T-helper 17 cell (primary cell): ENCODE data around the gene INPP4B. TPM values are rescaled to one million over a fixed set of nuclear protein-coding genes. Genes with fewer than 3 reads are reported as not detected.
A peak's percentile ranks its signal among the peaks of the same experiment; 100 is the strongest.

Source experiments
- ATAC-seq: fragments of 150-1000 bp; cut with Tn5 transposase; 2 replicates; pipeline ENCODE4 v1.10.0; 2021; ENCODE audit warnings: mild to moderate bottlenecking, moderate library complexity
- DNase-seq, 3 donors: peaks; one replicate each; pipeline versions ENCODE4 v3.0.0 to v3.0.0-alpha.2; 2020 to 2021
- H3K9me3 ChIP-seq: one replicate; pipeline ENCODE4 v1.7.0; 2013; ENCODE audit warnings: low read length, mild to moderate bottlenecking; ENCODE audit not compliant: control insufficient read depth, poor library complexity, severe bottlenecking
- H3K27ac Mint-ChIP-seq: one replicate; pipeline ENCODE4 v1.8.0; 2022; ENCODE audit warnings: mild to moderate bottlenecking, moderate library complexity, mixed read lengths
- H3K27me3 Mint-ChIP-seq: one replicate; pipeline ENCODE4 v1.8.0; 2022; ENCODE audit warnings: mixed read lengths
- H3K36me3 Mint-ChIP-seq: one replicate; pipeline ENCODE4 v1.8.0; 2022; ENCODE audit warnings: low read depth, mixed read lengths
- H3K4me1 Mint-ChIP-seq: one replicate; pipeline ENCODE4 v1.8.0; 2022; ENCODE audit warnings: mild to moderate bottlenecking, mixed read lengths
- H3K4me3 Mint-ChIP-seq: one replicate; pipeline ENCODE4 v1.8.0; 2022; ENCODE audit warnings: mild to moderate bottlenecking, moderate library complexity, mixed read lengths
- total RNA-seq, 4 donors: library from RNA in 2 of 4; stranded (reverse) in 2 of 4; gene quantifications; one replicate each; pipeline ENCODE4 v1.2.3 and lab custom pipeline; 2022 to 2026

INPP4B gene
- total RNA-seq, 2 donors from 2014 or later = 91.8 to 102 TPM

DNA sequence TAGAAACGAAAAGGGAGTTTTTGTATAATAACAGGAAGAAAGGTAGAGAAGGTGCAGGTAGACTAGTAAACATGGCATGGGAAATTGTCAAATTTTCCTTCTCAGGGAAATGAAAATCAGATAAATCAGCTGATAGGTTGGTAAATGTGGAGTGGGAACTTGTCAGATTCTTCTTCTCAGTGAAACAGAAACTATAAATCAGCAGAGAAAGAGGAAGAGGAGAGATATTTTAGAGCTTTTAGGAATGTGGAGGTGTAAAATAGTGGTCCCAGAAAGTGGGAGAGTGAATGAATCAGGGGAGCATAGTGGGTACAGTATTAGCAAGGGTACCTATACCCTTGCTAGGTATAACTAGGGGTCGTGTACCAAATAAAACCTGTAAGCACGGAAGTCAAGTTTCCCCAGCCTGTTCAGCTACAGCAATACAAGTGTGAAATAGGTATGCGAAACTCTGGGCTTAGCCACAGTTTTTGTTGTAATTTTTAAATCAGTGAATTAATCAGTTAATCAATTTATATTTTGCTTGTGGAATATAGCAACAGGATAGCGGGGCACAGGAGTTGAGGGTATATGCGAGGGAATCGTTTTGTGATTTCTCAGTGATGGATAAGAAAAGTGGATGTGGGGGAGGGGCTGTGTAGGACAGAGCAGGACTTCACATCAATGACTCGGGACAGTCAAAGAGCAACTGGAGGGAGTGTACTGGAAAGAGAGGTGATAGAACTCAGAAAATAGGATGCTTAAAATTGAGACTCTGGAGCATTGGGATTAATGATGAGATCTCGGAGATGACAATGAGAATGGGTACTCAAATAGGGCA, 561.5 kb downstream of the INPP4B start:
- DNase-seq = no peak
- no peaks in the 10 kb centered on the region for H3K9me3 ChIP-seq
- Mint-ChIP-seq H3K4me3 (no peak overlapping the region), H3K4me1 (peaks cover 7% of the 10 kb centered on the region), H3K27me3 (no peaks in the 10 kb centered on the region), H3K27ac (no peak overlapping the region), H3K36me3 (no peaks in the 10 kb centered on the region)
- ATAC-seq = peak; percentile 30

DNA sequence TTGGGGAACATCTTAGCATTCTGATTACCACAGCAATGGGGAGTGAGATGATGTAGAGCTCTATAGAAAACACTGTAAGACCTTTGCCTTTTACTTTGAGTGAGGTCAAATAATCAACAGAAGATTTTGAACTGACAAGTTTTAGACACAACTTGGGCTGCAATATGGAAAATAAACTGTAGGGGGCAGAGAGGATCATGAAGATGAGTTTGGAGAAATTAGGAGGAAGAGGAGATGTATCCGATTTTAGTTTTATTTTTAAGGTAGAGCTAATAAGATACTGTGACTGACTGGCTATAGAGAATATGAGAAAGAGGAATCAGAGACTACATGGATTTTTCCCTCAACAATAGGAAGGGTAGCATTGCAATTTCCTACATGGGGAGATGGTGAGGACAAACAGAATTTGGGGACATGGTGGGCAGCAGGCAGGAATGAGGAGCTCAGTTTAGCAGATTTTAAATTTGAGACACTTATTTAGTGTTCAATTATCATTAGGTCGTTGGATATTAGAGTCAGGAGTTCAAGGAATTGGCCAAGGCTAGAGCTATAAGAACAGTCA, 563.1 kb downstream of the INPP4B start:
- Mint-ChIP-seq H3K27ac (no peak overlapping the region), H3K36me3 (no peaks in the 10 kb centered on the region), H3K27me3 (no peaks in the 10 kb centered on the region), H3K4me3 (no peak overlapping the region), H3K4me1 (peaks cover 11% of the 10 kb centered on the region)
- H3K9me3 ChIP-seq = no peaks in the 10 kb centered on the region
- ATAC-seq (peak; percentile 69), DNase-seq (peak in 1 of 3 donors; percentile 21)

DNA sequence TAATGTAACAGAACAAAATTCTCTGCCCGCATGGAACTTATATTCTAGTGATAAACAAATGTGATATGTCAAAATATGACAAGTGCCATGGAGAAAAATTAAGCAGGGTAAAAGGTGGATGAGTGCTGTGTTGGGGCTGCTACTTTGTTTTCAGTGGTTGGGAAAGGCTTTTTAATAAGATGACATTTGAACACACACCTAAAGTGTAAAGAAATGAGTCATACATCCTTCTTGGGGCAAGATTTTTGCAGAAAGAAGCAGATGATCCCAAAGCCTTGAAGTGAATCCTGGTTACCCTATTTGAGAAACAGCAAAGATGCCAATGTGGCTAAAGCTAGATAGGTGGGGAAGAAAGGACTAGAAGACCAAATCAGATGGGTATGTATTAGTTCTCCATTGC, 564.1 kb downstream of the INPP4B start:
- Mint-ChIP-seq H3K27me3 (no peaks in the 10 kb centered on the region), H3K4me1 (peaks cover 16% of the 10 kb centered on the region), H3K36me3 (peaks cover 3% of the 10 kb centered on the region), H3K4me3 (peak overlapping the region; percentile 5), H3K27ac (no peak overlapping the region)
- H3K9me3 ChIP-seq = no peaks in the 10 kb centered on the region
- DNase-seq (no peak), ATAC-seq (no peak)

DNA sequence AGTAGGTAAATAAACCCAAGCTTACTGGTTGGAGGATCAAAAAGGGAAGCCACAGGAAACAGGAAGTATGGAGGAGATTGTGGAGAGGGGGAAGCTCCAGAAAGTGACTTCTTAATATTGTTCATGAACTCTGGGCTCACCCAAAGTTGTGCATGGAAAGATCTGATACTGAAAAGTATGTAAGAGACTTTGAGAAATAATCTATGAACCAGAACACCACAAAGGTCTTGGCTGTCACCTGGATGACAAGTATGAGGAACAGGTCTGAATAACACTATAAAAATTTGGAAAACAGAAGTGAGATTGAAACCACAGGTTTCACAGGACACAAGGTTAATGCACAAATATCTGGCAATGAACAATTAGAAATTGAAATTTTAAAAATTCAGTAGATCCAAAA, 567.4 kb downstream of the INPP4B start:
- no peak overlapping the region for H3K27ac Mint-ChIP-seq
- H3K36me3 Mint-ChIP-seq = peaks cover 3% of the 10 kb centered on the region
- DNase-seq (no peak), ATAC-seq (no peak)
- H3K4me3 Mint-ChIP-seq = no peak overlapping the region
- H3K27me3 Mint-ChIP-seq = no peaks in the 10 kb centered on the region
- H3K4me1 Mint-ChIP-seq = peaks cover 31% of the 10 kb centered on the region
- H3K9me3 ChIP-seq = no peaks in the 10 kb centered on the region

DNA sequence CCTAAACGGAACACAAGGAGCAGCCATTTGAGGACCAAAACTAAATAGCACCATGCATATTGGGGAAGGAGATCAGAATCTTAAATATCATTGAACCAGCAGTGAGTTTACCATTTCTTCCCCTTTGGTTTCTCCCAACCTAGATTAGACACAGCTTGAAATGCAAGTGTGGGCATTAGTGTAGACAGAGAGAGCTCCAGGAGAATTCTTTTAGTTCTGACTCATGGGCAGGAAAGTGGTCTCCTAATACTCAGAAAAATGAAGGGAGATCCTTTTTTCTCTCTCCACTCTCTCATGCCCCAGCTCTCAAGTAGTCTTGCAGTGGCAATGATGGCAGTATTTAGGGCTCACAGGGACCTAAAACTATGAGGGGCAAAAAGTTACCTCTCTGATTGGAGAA, 567.9 kb downstream of the INPP4B start:
- H3K27ac Mint-ChIP-seq = no peak overlapping the region
- ATAC-seq (no peak), DNase-seq (no peak)
- H3K27me3 Mint-ChIP-seq = no peaks in the 10 kb centered on the region
- peaks cover 31% of the 10 kb centered on the region for H3K4me1 Mint-ChIP-seq
- no peak overlapping the region for H3K4me3 Mint-ChIP-seq
- peaks cover 3% of the 10 kb centered on the region for H3K36me3 Mint-ChIP-seq
- H3K9me3 ChIP-seq = no peaks in the 10 kb centered on the region

DNA sequence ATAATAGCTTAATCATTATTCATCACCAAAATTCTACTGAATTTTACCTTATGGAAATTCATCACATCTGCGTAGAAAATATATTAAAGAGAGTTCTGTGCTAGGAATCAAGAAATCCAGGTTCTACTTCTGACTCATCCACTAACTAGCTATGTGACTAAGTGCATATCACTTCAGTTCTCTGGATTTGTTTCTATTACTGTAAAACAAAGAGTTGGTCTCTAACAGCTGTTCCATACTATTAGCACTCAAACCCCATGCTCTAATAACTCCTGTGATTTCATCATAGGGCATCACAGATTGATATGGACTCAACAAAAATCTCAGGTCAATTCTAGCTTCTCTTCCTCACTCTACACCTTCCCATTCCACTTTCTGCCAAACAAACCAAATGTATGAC, 572.0 kb downstream of the INPP4B start:
- H3K36me3 Mint-ChIP-seq = peaks cover 7% of the 10 kb centered on the region
- no peak for ATAC-seq
- H3K9me3 ChIP-seq = no peaks in the 10 kb centered on the region
- no peak overlapping the region for H3K4me3 Mint-ChIP-seq
- DNase-seq = no peak
- H3K27ac Mint-ChIP-seq = peak overlapping the region; percentile 62
- H3K4me1 Mint-ChIP-seq = peaks cover 41% of the 10 kb centered on the region
- H3K27me3 Mint-ChIP-seq = no peaks in the 10 kb centered on the region

DNA sequence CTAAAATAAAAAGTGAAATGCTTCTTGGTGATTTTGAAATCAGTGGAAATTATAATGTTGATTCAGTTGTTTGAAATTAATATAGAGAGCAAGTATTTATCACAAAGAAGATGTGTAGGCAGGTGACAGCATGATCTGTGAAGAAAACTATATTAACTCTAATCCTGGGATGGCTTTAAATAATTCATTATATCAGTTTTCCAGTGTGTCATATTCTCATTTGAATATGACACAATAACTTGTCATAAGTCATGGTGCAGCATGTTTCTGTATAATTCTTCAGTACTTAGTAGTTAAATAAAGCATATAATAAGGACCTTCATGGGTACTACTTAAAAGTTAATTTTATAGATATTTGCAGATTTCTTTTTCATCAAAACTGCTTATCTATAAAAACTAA, 573.6 kb downstream of the INPP4B start:
- peaks cover 7% of the 10 kb centered on the region for H3K36me3 Mint-ChIP-seq
- no peak overlapping the region for H3K4me3 Mint-ChIP-seq
- H3K4me1 Mint-ChIP-seq = peaks cover 49% of the 10 kb centered on the region
- no peak for DNase-seq
- no peak for ATAC-seq
- no peaks in the 10 kb centered on the region for H3K27me3 Mint-ChIP-seq
- H3K9me3 ChIP-seq = no peaks in the 10 kb centered on the region
- H3K27ac Mint-ChIP-seq = no peak overlapping the region

DNA sequence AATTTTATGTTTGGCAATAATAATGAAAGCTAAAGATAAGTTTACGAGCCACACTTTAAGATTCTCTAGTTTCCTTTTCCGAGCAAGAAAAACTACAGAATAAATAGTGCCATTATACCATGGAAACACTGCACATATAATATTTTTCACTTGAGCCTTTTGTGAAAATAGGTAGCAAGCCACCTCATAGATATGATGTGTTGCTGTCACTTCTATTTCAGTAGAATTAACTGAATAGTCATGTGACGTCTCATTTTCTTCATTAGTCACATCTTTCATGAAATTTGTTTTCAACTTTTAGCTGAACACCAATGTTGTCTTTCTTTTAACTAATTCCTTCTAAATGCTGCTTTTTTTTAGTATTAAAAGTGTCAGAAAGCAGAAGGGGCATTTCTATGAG, 574.3 kb downstream of the INPP4B start:
- no peak overlapping the region for H3K27ac Mint-ChIP-seq
- H3K4me3 Mint-ChIP-seq = no peak overlapping the region
- H3K27me3 Mint-ChIP-seq = no peaks in the 10 kb centered on the region
- H3K4me1 Mint-ChIP-seq = peaks cover 49% of the 10 kb centered on the region
- no peaks in the 10 kb centered on the region for H3K9me3 ChIP-seq
- DNase-seq = no peak
- ATAC-seq = no peak
- H3K36me3 Mint-ChIP-seq = peaks cover 7% of the 10 kb centered on the region

DNA sequence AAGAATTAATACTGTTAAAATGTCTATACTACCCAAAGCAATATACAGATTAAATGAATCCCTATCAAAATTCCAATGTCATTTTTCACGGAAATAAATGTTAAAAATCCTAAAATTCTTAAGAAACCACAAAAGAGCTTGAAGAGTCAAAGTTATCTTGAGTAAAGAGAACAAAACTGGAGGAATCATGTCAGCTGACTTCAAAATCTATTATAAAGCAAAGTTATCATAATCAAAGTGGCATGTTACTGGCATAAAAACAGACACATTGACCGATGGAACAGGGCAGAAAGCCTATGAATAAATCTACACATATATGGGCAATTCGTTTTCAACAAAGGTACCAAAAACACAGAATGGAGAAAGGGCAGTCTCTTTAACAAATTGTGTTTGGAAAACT, 579.0 kb downstream of the INPP4B start:
- H3K27ac Mint-ChIP-seq = peak overlapping the region; percentile 88
- H3K36me3 Mint-ChIP-seq = peaks cover 17% of the 10 kb centered on the region

DNA sequence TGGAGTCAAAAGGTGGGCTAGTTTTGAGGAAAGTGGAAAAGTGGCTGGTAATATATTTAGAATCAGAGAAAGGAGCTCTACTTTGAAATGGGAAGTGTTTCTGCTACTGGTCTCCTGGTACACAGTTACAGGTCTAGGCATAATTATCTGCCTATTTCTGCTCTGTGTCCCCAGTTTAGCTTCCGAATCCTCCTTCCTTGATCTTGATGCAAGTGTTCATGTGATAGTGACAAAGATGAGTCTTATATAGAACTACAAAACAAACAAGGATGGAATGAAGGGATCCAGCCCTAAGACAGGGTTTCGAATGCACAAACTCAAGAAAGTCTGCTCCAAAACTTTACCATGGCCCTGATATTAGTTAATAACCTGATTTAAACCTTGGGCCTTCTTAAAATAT, 580.2 kb downstream of the INPP4B start:
- peak overlapping the region; percentile 88 for H3K27ac Mint-ChIP-seq
- peaks cover 69% of the 10 kb centered on the region for H3K4me1 Mint-ChIP-seq
- H3K36me3 Mint-ChIP-seq = peaks cover 17% of the 10 kb centered on the region
- H3K9me3 ChIP-seq = no peaks in the 10 kb centered on the region
- no peak for DNase-seq
- ATAC-seq = no peak
- H3K27me3 Mint-ChIP-seq = no peaks in the 10 kb centered on the region
- H3K4me3 Mint-ChIP-seq = peak overlapping the region; percentile 31

More for the DNA sequence above, 579.0 kb downstream of the INPP4B start:
- Mint-ChIP-seq H3K4me1 (peaks cover 65% of the 10 kb centered on the region), H3K4me3 (no peak overlapping the region), H3K27me3 (no peaks in the 10 kb centered on the region)
- no peaks in the 10 kb centered on the region for H3K9me3 ChIP-seq
- ATAC-seq (no peak), DNase-seq (no peak)

DNA sequence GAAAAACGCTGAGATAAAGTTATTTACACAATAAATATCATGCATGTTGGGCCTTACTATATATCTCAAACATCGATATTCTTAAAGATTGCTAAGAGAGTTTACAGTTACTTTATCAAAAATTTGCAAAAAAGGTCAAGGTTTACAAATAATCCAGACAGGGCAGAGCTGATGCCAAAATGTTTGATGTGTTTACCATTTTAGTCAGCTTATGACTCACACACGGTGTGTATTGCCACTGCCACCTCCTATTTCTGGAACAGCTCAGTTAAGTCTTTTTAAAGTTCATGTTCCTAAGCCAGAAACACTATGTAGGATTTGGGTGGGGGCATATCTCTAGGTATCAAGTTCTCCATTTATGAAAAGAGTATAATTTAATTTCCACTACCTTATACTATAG, 580.6 kb downstream of the INPP4B start:
- peak overlapping the region; percentile 31 for H3K4me3 Mint-ChIP-seq
- H3K4me1 Mint-ChIP-seq = peaks cover 68% of the 10 kb centered on the region
- no peak for DNase-seq
- H3K27ac Mint-ChIP-seq = peak overlapping the region; percentile 88
- ATAC-seq = peak; percentile 55
- H3K27me3 Mint-ChIP-seq = no peaks in the 10 kb centered on the region
- H3K36me3 Mint-ChIP-seq = peaks cover 16% of the 10 kb centered on the region
- no peaks in the 10 kb centered on the region for H3K9me3 ChIP-seq

DNA sequence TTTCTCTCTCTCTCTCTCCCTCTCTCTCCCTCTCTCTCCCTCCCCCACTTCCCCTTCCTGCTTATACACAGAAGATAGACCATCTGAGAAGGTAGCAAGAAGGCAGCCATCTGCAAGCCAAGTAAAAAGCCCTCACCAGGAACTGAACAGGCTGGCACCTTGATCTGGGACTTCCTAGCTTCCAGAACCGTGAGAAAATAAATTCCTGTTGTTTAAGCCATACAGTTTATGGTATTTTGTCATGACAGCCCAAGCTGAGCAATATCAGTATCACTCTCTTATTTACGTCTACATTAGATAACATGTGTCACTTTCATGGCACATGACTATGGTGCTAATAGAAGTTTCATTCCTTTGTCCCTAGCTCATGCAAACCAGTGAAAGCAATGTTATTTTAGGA, 581.1 kb downstream of the INPP4B start:
- no peak for DNase-seq
- Mint-ChIP-seq H3K36me3 (peaks cover 13% of the 10 kb centered on the region), H3K27me3 (no peaks in the 10 kb centered on the region), H3K4me3 (no peak overlapping the region), H3K27ac (peak overlapping the region; percentile 88), H3K4me1 (peaks cover 64% of the 10 kb centered on the region)
- no peaks in the 10 kb centered on the region for H3K9me3 ChIP-seq
- ATAC-seq = peak; percentile 35

DNA sequence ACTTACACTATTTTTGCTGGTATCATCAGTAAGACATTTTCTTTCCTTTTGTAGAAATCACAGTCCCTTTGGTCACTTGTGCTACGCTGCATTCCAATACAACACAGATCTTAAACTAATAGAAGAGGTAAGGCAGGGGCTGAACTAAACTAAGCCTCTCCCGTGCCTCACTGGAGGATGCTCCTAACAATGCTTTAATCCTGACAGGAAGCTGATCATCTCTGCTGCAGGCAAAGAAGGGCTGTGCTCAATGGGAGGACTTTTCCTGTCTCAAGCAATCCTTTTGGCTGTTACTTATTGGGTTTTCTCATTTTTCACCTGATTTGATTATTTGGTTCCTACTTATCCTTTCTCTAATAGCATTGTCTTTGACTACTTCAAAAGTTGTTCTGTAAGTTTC, 583.1 kb downstream of the INPP4B start:
- no peak overlapping the region for H3K4me3 Mint-ChIP-seq
- no peak for ATAC-seq
- H3K27me3 Mint-ChIP-seq = no peaks in the 10 kb centered on the region
- peaks cover 12% of the 10 kb centered on the region for H3K36me3 Mint-ChIP-seq
- no peaks in the 10 kb centered on the region for H3K9me3 ChIP-seq
- peaks cover 50% of the 10 kb centered on the region for H3K4me1 Mint-ChIP-seq
- DNase-seq = no peak
- H3K27ac Mint-ChIP-seq = peak overlapping the region; percentile 88

DNA sequence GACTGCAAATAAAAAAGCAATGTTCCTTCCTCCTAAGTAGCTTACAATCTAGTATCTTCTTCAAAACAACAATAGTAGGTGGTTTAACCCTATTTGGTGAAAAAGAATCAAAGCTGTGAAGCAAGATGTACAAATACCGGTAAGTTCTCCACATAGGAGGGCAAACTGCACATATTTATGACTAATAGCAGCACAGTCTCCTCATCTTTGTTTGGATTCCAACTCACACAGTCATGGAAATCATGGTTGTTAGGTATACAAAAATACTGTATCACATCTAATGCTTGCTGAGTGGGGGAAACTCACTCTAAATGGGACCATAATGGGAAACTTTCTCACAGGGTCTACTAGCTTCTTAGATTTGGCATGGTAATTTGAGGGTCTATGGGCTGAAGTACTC, 597.2 kb downstream of the INPP4B start:
- H3K4me3 Mint-ChIP-seq = no peak overlapping the region
- H3K27ac Mint-ChIP-seq = peak overlapping the region; percentile 17
- no peaks in the 10 kb centered on the region for H3K27me3 Mint-ChIP-seq
- no peaks in the 10 kb centered on the region for H3K9me3 ChIP-seq
- H3K36me3 Mint-ChIP-seq = no peaks in the 10 kb centered on the region
- H3K4me1 Mint-ChIP-seq = peaks cover 7% of the 10 kb centered on the region
- no peak for DNase-seq
- no peak for ATAC-seq
